Activated T-helper 1 cell treated with anti-CD3 and anti-CD28 coated beads, Interleukin-12 subunit alpha, Interleukin-12 subunit beta, Interleukin-2, Interleukin-4 antibody, amounts not matched to agents 30 ng/mL and 10 ng/mL and 1 ng/mL, durations not matched to agents 14 hours and 24 hours and 36 hours (primary cell): ENCODE data around the gene AUTS2. TPM values are rescaled to one million over a fixed set of nuclear protein-coding genes. Genes with fewer than 3 reads are reported as not detected.

Experiments used
- DNase-seq: peaks from one replicate; pipeline ENCODE4 v3.0.0; 2021; ENCODE audit warnings: low spot score
- H3K27ac Mint-ChIP-seq: one replicate; pipeline ENCODE4 v1.8.0; 2021; ENCODE audit warnings: mild to moderate bottlenecking, mixed read lengths
- H3K27me3 Mint-ChIP-seq: one replicate; pipeline ENCODE4 v1.8.0; 2022; ENCODE audit warnings: mild to moderate bottlenecking, moderate library complexity, mixed read lengths; ENCODE audit not compliant: insufficient read depth
- H3K36me3 Mint-ChIP-seq: one replicate; pipeline ENCODE4 v1.8.0; 2021; ENCODE audit warnings: low read depth, mixed read lengths
- H3K4me1 Mint-ChIP-seq: one replicate; pipeline ENCODE4 v1.8.0; 2021; ENCODE audit warnings: low read depth, mixed read lengths
- H3K4me3 Mint-ChIP-seq: one replicate; pipeline ENCODE4 v1.8.0; 2021; ENCODE audit warnings: mild to moderate bottlenecking, moderate library complexity, mixed read lengths
- H3K9me3 Mint-ChIP-seq: one replicate; pipeline ENCODE4 v1.8.0; 2021; ENCODE audit warnings: mixed read lengths
- intact Hi-C: fragments of 100-400 bp; cut with micrococcal nuclease; formaldehyde crosslinking; loops from one replicate; pipeline ENCODE4 v1.15.1; 2024
- total RNA-seq: library from RNA; stranded (reverse); gene quantifications from 2 replicates; pipeline ENCODE4 v1.2.3, GENCODE V29; 2022

AUTS2 gene
- total RNA-seq, 1 donor from 2014 or later, result 2.7 TPM

- Mint-ChIP-seq H3K9me3 (no peaks in the 10 kb centered on the region), H3K4me1 (no peaks in the 10 kb centered on the region), H3K4me3 (no peak overlapping the region), H3K36me3 (no peaks in the 10 kb centered on the region), H3K27ac (no peak overlapping the region), H3K27me3 (no peaks in the 10 kb centered on the region)
- intact Hi-C loops, result no loop called here
- no peak for DNase-seq
Observed at GRCh38 chr7:70420381-70420662, 822.0 kb downstream of the AUTS2 start.

- no peaks in the 10 kb centered on the region for H3K4me1 Mint-ChIP-seq
- DNase-seq, result no peak
- H3K27ac Mint-ChIP-seq, result no peak overlapping the region
- intact Hi-C loops, result no loop called here
- no peaks in the 10 kb centered on the region for H3K36me3 Mint-ChIP-seq
- no peaks in the 10 kb centered on the region for H3K27me3 Mint-ChIP-seq
- no peak overlapping the region for H3K4me3 Mint-ChIP-seq
- H3K9me3 Mint-ChIP-seq, result no peaks in the 10 kb centered on the region
Observed at GRCh38 chr7:70421319-70421718, 823.0 kb downstream of the AUTS2 start.

- intact Hi-C loops, result no loop called here
- no peaks in the 10 kb centered on the region for H3K36me3 Mint-ChIP-seq
- no peak overlapping the region for H3K4me3 Mint-ChIP-seq
- H3K27ac Mint-ChIP-seq, result no peak overlapping the region
- H3K4me1 Mint-ChIP-seq, result no peaks in the 10 kb centered on the region
- H3K9me3 Mint-ChIP-seq, result peaks cover 14% of the 10 kb centered on the region
- DNase-seq, result no peak
- H3K27me3 Mint-ChIP-seq, result no peaks in the 10 kb centered on the region
Observed at GRCh38 chr7:70426249-70426880, 828.1 kb downstream of the AUTS2 start.

- H3K9me3 Mint-ChIP-seq, result peaks cover 14% of the 10 kb centered on the region
- intact Hi-C loops, result no loop called here
- no peak overlapping the region for H3K27ac Mint-ChIP-seq
- DNase-seq, result no peak
- no peak overlapping the region for H3K4me3 Mint-ChIP-seq
- no peaks in the 10 kb centered on the region for H3K36me3 Mint-ChIP-seq
- no peaks in the 10 kb centered on the region for H3K4me1 Mint-ChIP-seq
- no peaks in the 10 kb centered on the region for H3K27me3 Mint-ChIP-seq
Observed at GRCh38 chr7:70432567-70433001, 834.3 kb downstream of the AUTS2 start.

GRCh38 chr7:70434376-70434775 lies 836.1 kb downstream of the AUTS2 start:
- H3K36me3 Mint-ChIP-seq, result no peaks in the 10 kb centered on the region
- H3K9me3 Mint-ChIP-seq, result peaks cover 9% of the 10 kb centered on the region
- no peaks in the 10 kb centered on the region for H3K4me1 Mint-ChIP-seq
- no peaks in the 10 kb centered on the region for H3K27me3 Mint-ChIP-seq
- H3K27ac Mint-ChIP-seq, result no peak overlapping the region
- DNase-seq, result no peak
- intact Hi-C loops, result no loop called here
- no peak overlapping the region for H3K4me3 Mint-ChIP-seq

- H3K36me3 Mint-ChIP-seq, result no peaks in the 10 kb centered on the region
Observed at GRCh38 chr7:70434821-70435220, 836.5 kb downstream of the AUTS2 start.

GRCh38 chr7:70435634-70436033 lies 837.4 kb downstream of the AUTS2 start:
- Mint-ChIP-seq H3K27me3 (no peaks in the 10 kb centered on the region), H3K4me1 (no peaks in the 10 kb centered on the region), H3K36me3 (no peaks in the 10 kb centered on the region), H3K9me3 (no peaks in the 10 kb centered on the region), H3K27ac (no peak overlapping the region), H3K4me3 (no peak overlapping the region)
- intact Hi-C loops, result no loop called here
- DNase-seq, result no peak

More at GRCh38 chr7:70434821-70435220, 836.5 kb downstream of the AUTS2 start:
- no peaks in the 10 kb centered on the region for H3K27me3 Mint-ChIP-seq
- H3K27ac Mint-ChIP-seq, result no peak overlapping the region
- H3K4me3 Mint-ChIP-seq, result no peak overlapping the region
- H3K9me3 Mint-ChIP-seq, result peaks cover 7% of the 10 kb centered on the region
- DNase-seq, result no peak
- no peaks in the 10 kb centered on the region for H3K4me1 Mint-ChIP-seq
- intact Hi-C loops, result no loop called here

- intact Hi-C loops, result no loop called here
- Mint-ChIP-seq H3K27me3 (no peaks in the 10 kb centered on the region), H3K4me3 (no peak overlapping the region), H3K36me3 (no peaks in the 10 kb centered on the region), H3K9me3 (no peaks in the 10 kb centered on the region), H3K27ac (no peak overlapping the region), H3K4me1 (no peaks in the 10 kb centered on the region)
- no peak for DNase-seq
Observed at GRCh38 chr7:70436790-70437350, 838.6 kb downstream of the AUTS2 start.

GRCh38 chr7:70439651-70440050 lies 841.4 kb downstream of the AUTS2 start:
- Mint-ChIP-seq H3K9me3 (no peaks in the 10 kb centered on the region), H3K27me3 (no peaks in the 10 kb centered on the region), H3K4me3 (no peak overlapping the region), H3K27ac (no peak overlapping the region), H3K36me3 (no peaks in the 10 kb centered on the region), H3K4me1 (no peaks in the 10 kb centered on the region)
- intact Hi-C loops, result no loop called here
- no peak for DNase-seq

- Mint-ChIP-seq H3K4me1 (no peaks in the 10 kb centered on the region), H3K27me3 (peaks cover 2% of the 10 kb centered on the region), H3K36me3 (no peaks in the 10 kb centered on the region), H3K27ac (no peak overlapping the region), H3K9me3 (no peaks in the 10 kb centered on the region), H3K4me3 (no peak overlapping the region)
- intact Hi-C loops, result no loop called here
- DNase-seq, result no peak
Observed at GRCh38 chr7:70446448-70447143, 848.3 kb downstream of the AUTS2 start.

GRCh38 chr7:70448312-70448906 lies 850.1 kb downstream of the AUTS2 start:
- Mint-ChIP-seq H3K4me1 (no peaks in the 10 kb centered on the region), H3K27me3 (peaks cover 2% of the 10 kb centered on the region), H3K4me3 (no peak overlapping the region), H3K9me3 (no peaks in the 10 kb centered on the region), H3K27ac (no peak overlapping the region), H3K36me3 (no peaks in the 10 kb centered on the region)
- DNase-seq, result no peak
- intact Hi-C loops, result no loop called here

GRCh38 chr7:70450731-70451130 lies 852.5 kb downstream of the AUTS2 start:
- DNase-seq, result no peak
- Mint-ChIP-seq H3K36me3 (no peaks in the 10 kb centered on the region), H3K27ac (no peak overlapping the region), H3K9me3 (no peaks in the 10 kb centered on the region), H3K4me3 (no peak overlapping the region), H3K4me1 (no peaks in the 10 kb centered on the region), H3K27me3 (peaks cover 2% of the 10 kb centered on the region)
- intact Hi-C loops, result no loop called here

- no peak overlapping the region for H3K27ac Mint-ChIP-seq
- H3K4me3 Mint-ChIP-seq, result no peak overlapping the region
- no peaks in the 10 kb centered on the region for H3K4me1 Mint-ChIP-seq
- peaks cover 4% of the 10 kb centered on the region for H3K27me3 Mint-ChIP-seq
- H3K9me3 Mint-ChIP-seq, result peaks cover 3% of the 10 kb centered on the region
- no peaks in the 10 kb centered on the region for H3K36me3 Mint-ChIP-seq
- intact Hi-C loops, result loop anchor here (5.0 kb wide), 1 partner anchor 241 kb away; no protein-coding TSS in a partner anchor
- DNase-seq, result no peak
Observed at GRCh38 chr7:70455925-70456324, 857.6 kb downstream of the AUTS2 start.
